VCaP (cell line): ENCODE data around the gene APBA3.

Experiments
- H3K27ac ChIP-seq: fragments of 450-650 bp; 2 replicates; pipeline ENCODE4 v1.5.1; 2017
- CTCF ChIP-seq: fragments of 450-650 bp; conservative IDR thresholded peaks from 2 replicates; pipeline ENCODE4 v1.5.1; 2017; ENCODE audit warnings: mild to moderate bottlenecking, moderate library complexity

APBA3 gene

GRCh38 chr19:3774621-3775373 lies 13.3 kb upstream of the APBA3 start:
- H3K27ac ChIP-seq = no peak overlapping the region

GRCh38 chr19:3773814-3774515 lies 12.5 kb upstream of the APBA3 start:
- TF ChIP-seq CTCF = no peak
- no peak overlapping the region for H3K27ac ChIP-seq

More at GRCh38 chr19:3774621-3775373, 13.3 kb upstream of the APBA3 start:
- TF ChIP-seq CTCF = no peak

GRCh38 chr19:3771906-3772455 lies 10.5 kb upstream of the APBA3 start, which contains the start of gene RAX2:
Gene RAX2, minus strand, starts transcription at chr19:3772228. Its CDS starts 486 bp downstream, at chr19:3771742.
- no peak within 1 kb of the TSS for H3K27ac ChIP-seq
- no peak for TF ChIP-seq CTCF

GRCh38 chr19:3771000-3771905 lies 9.8 kb upstream of the APBA3 start:
- TF ChIP-seq CTCF = no peak
- no peak overlapping the region for H3K27ac ChIP-seq

- no peak for TF ChIP-seq CTCF
- H3K27ac ChIP-seq = no peak overlapping the region
Measured at GRCh38 chr19:3770136-3770999, 8.9 kb upstream of the APBA3 start.

- no peak overlapping the region for H3K27ac ChIP-seq
- TF ChIP-seq CTCF = no peak
Measured at GRCh38 chr19:3769494-3769893, 8.0 kb upstream of the APBA3 start.
